NB4 (cell line): ENCODE measurements around the gene AK3.

Experiments
- CTCF ChIP-seq: IDR thresholded peaks from one replicate; pipeline ENCODE4 v1.5.1; 2012; ENCODE audit warnings: low read depth, low read length
- POLR2A ChIP-seq: IDR thresholded peaks from 2 replicates; pipeline ENCODE4 v1.6.1; 2011; ENCODE audit warnings: mild to moderate bottlenecking; ENCODE audit not compliant: insufficient read length; ENCODE audit errors: extremely low read depth
- TF ChIP-seq, protein P1 (sequence below): IDR thresholded peaks from 2 replicates; pipeline ENCODE4 v1.6.1; 2011; ENCODE audit warnings: low read depth, low read length

DNA sequence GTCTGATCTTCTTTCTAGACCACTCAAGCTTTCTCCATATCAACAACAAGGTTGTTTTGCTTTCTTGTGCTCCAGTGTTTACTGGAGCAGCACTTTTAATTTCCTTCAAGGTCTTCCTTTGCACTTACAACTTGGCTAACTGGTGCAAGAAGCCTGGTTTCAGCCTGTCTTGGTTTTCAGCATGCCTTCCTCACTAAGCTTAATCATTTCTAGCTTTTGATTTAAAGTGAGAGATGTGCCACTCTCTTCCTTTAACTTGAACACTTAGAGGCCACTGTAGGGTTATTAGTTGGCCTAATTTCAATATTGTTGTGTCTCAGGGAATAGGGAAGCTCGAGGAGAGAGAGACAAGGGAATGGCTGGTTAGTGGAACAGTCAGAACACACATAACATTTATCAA, 13.4 kb downstream of the AK3 start:
- TF ChIP-seq POLR2A (no peak), CTCF (no peak)
- TF ChIP-seq, protein P1, sequence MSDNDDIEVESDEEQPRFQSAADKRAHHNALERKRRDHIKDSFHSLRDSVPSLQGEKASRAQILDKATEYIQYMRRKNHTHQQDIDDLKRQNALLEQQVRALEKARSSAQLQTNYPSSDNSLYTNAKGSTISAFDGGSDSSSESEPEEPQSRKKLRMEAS, result no peak
